SK-N-SH treated with all-trans-retinoic acid at 6 μM for 48 hours (cell line): Measurements from ENCODE around the gene ZMIZ1.

ENCODE experiments used
- ATAC-seq: fragments of 200-7000 bp; cut with Tn5 transposase; 3 replicates; pipeline ENCODE4 v1.9.1; 2020; ENCODE audit warnings: mild to moderate bottlenecking, moderate library complexity
- ARNTL ChIP-seq: fragments of 450-650 bp; formaldehyde crosslinking; IDR thresholded peaks from 2 replicates; pipeline ENCODE4 v1.5.0; 2020; ENCODE audit warnings: low read depth, mild to moderate bottlenecking, moderate library complexity, borderline replicate concordance
- BACH2 ChIP-seq: fragments of 250-450 bp; sonication (Bioruptor Pico); IDR thresholded peaks from 2 replicates; pipeline ENCODE4 v1.9.0; 2021; ENCODE audit warnings: mild to moderate bottlenecking, borderline replicate concordance
- GLIS3 ChIP-seq: fragments of 250-450 bp; sonication (Bioruptor Pico); IDR thresholded peaks from 2 replicates; pipeline ENCODE4 v1.5.0; 2020; ENCODE audit warnings: mild to moderate bottlenecking, moderate library complexity
- ISL1 ChIP-seq: fragments of 250-450 bp; sonication (Bioruptor Pico); IDR thresholded peaks from 2 replicates; pipeline ENCODE4 v2.1.2; 2022; ENCODE audit warnings: mild to moderate bottlenecking, moderate library complexity
- OSR1 ChIP-seq: fragments of 250-450 bp; sonication (Bioruptor Pico); IDR thresholded peaks from 2 replicates; pipeline ENCODE4 v1.8.0; 2022; ENCODE audit warnings: moderate library complexity, mild to moderate bottlenecking, inconsistent platforms
- PPARA ChIP-seq: fragments of 250-450 bp; sonication (Bioruptor Pico); IDR thresholded peaks from 2 replicates; pipeline ENCODE4 v1.5.0; 2020; ENCODE audit warnings: mild to moderate bottlenecking, borderline replicate concordance
- SNAI2 ChIP-seq: fragments of 250-450 bp; sonication (Bioruptor Pico); IDR thresholded peaks from 2 replicates; pipeline ENCODE4 v1.5.0; 2020; ENCODE audit warnings: mild to moderate bottlenecking, moderate library complexity
- TOX ChIP-seq: fragments of 250-450 bp; sonication (Bioruptor Pico); IDR thresholded peaks from 2 replicates; pipeline ENCODE4 v1.8.0; 2021; ENCODE audit warnings: mild to moderate bottlenecking, moderate library complexity, borderline replicate concordance
- TSHZ2 ChIP-seq: fragments of 250-450 bp; sonication (Bioruptor Pico); IDR thresholded peaks from 2 replicates; pipeline ENCODE4 v1.5.0; 2020; ENCODE audit warnings: mild to moderate bottlenecking, moderate library complexity
- ZC3H10 ChIP-seq: fragments of 250-450 bp; sonication (Bioruptor Pico); IDR thresholded peaks from 2 replicates; pipeline ENCODE4 v1.5.1; 2021; ENCODE audit warnings: mild to moderate bottlenecking, moderate library complexity
- ZFP3 ChIP-seq: fragments of 250-450 bp; sonication (Bioruptor Pico); IDR thresholded peaks from 2 replicates; pipeline ENCODE4 v1.5.0; 2020; ENCODE audit warnings: mild to moderate bottlenecking, moderate library complexity
- ZFP30 ChIP-seq: fragments of 450-650 bp; formaldehyde crosslinking; IDR thresholded peaks from 2 replicates; pipeline ENCODE4 v1.5.0; 2022; ENCODE audit warnings: mild to moderate bottlenecking, moderate library complexity
- ZNF565 ChIP-seq: fragments of 450-650 bp; formaldehyde crosslinking; conservative IDR thresholded peaks from 2 replicates; pipeline ENCODE4 v1.5.0; 2020; ENCODE audit warnings: low read depth, mild to moderate bottlenecking, moderate library complexity
- ZNF70 ChIP-seq: fragments of 450-650 bp; formaldehyde crosslinking; IDR thresholded peaks from 2 replicates; pipeline ENCODE4 v1.5.0; 2020; ENCODE audit warnings: mild to moderate bottlenecking, moderate library complexity
- ZNF8 ChIP-seq: fragments of 450-650 bp; formaldehyde crosslinking; IDR thresholded peaks from 2 replicates; pipeline ENCODE4 v1.5.0; 2020; ENCODE audit warnings: mild to moderate bottlenecking, moderate library complexity
- TF ChIP-seq, protein P1 (sequence below): fragments of 250-450 bp; sonication (Bioruptor Pico); IDR thresholded peaks from 2 replicates; pipeline ENCODE4 v1.8.0; 2020; ENCODE audit warnings: mild to moderate bottlenecking, moderate library complexity, borderline replicate concordance
- TF ChIP-seq, protein P2 (sequence below): fragments of 250-450 bp; sonication (Bioruptor Pico); IDR thresholded peaks from 2 replicates; pipeline ENCODE4 v1.5.1; 2021; ENCODE audit warnings: mild to moderate bottlenecking, moderate library complexity
- TF ChIP-seq, protein P3 (sequence below): fragments of 250-450 bp; sonication (Bioruptor Pico); IDR thresholded peaks from 2 replicates; pipeline ENCODE4 v1.8.0; 2021; ENCODE audit warnings: low read depth, mild to moderate bottlenecking, moderate library complexity, borderline replicate concordance

Gene ZMIZ1

DNA sequence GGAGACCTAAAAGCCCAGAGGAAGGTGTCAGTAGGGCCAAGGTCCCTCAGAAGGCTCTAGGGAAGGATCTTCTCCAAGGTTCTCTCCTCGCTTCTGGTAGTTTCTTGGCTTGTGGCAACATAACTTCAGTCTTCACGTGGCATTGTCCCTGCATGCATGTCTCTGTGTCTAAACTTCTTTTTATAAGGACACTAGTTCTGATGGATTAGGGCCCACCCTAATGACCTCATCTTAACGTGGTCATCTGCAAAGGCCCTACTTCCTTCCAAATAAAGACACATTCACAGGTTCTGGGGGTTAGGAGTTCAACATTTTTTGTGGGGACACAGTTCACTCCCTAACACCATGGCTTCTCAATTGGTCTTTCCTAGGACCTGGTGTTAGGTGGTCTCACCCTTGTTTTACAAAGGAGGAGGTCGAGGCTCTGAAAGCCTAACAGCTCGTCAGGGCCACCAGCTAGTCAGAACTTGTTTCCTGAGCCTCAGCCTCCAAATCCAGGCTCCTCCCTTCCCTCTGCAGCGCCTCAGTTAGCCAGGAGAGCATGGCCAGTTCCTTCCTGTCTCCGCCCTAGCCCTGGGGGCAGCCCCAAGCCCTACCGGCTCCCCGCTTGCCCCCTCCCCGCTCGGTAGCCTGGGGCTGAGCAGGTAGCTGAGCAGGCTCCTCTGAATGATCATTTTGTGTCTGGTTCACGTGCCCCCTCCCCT is 168.8 kb downstream of the ZMIZ1 start:
- ATAC-seq, result no peak
- TF ChIP-seq, protein P1, sequence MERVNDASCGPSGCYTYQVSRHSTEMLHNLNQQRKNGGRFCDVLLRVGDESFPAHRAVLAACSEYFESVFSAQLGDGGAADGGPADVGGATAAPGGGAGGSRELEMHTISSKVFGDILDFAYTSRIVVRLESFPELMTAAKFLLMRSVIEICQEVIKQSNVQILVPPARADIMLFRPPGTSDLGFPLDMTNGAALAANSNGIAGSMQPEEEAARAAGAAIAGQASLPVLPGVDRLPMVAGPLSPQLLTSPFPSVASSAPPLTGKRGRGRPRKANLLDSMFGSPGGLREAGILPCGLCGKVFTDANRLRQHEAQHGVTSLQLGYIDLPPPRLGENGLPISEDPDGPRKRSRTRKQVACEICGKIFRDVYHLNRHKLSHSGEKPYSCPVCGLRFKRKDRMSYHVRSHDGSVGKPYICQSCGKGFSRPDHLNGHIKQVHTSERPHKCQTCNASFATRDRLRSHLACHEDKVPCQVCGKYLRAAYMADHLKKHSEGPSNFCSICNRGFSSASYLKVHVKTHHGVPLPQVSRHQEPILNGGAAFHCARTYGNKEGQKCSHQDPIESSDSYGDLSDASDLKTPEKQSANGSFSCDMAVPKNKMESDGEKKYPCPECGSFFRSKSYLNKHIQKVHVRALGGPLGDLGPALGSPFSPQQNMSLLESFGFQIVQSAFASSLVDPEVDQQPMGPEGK (CRISPR knock-in tag), result no peak
- TF ChIP-seq ISL1 (no peak), ZNF565 (no peak), PPARA (CRISPR knock-in tag) (no peak)

GRCh38 chr10:79238158-79238520 is 169.4 kb downstream of the ZMIZ1 start:
- no peak for ATAC-seq
- no peak for TF ChIP-seq ZNF565
- no peak for TF ChIP-seq ARNTL
- TF ChIP-seq, protein P2, sequence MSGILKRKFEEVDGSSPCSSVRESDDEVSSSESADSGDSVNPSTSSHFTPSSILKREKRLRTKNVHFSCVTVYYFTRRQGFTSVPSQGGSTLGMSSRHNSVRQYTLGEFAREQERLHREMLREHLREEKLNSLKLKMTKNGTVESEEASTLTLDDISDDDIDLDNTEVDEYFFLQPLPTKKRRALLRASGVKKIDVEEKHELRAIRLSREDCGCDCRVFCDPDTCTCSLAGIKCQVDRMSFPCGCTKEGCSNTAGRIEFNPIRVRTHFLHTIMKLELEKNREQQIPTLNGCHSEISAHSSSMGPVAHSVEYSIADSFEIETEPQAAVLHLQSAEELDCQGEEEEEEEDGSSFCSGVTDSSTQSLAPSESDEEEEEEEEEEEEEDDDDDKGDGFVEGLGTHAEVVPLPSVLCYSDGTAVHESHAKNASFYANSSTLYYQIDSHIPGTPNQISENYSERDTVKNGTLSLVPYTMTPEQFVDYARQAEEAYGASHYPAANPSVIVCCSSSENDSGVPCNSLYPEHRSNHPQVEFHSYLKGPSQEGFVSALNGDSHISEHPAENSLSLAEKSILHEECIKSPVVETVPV (CRISPR knock-in tag), result no peak
- TF ChIP-seq ZFP30 (CRISPR knock-in tag), result no peak
- no peak for TF ChIP-seq ZNF70 (CRISPR knock-in tag)
- TF ChIP-seq SNAI2, result no peak
- TF ChIP-seq TOX (CRISPR knock-in tag), result no peak

DNA sequence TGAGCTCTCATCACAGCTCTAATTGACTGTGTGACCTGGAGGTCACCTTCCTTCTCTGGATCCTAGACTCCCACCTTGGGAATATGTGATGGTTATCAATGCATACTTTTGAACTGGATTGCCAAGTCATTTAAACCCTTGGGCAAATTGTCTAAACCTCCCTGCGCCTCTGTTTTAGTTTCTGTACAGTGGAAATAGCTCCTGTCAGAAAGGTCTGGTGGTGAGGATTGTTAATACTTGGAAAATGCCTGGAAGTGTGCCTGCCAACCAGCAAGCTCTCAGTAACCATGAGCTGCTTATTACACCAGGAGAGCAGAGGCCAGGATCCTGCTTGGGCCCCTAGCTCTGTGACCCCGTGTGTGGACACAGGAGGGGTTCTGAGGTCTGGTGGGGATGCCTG is 169.8 kb downstream of the ZMIZ1 start:
- no peak for TF ChIP-seq ISL1
- TF ChIP-seq, protein P2 (CRISPR knock-in tag), result no peak
- no peak for TF ChIP-seq BACH2
- no peak for TF ChIP-seq SNAI2
- TF ChIP-seq, protein P1 (CRISPR knock-in tag), result no peak
- TF ChIP-seq ZC3H10 (CRISPR knock-in tag), result no peak
- TF ChIP-seq ARNTL, result no peak
- TF ChIP-seq ZFP3, result no peak
- TF ChIP-seq ZNF8 (CRISPR knock-in tag), result no peak
- no peak for TF ChIP-seq PPARA (CRISPR knock-in tag)
- TF ChIP-seq GLIS3 (CRISPR knock-in tag), result no peak
- TF ChIP-seq, all 23 proteins: peak for 0
- ATAC-seq, result peak; percentile 5; the same call in 1 of the 3 replicates

- ATAC-seq, result peak; percentile 23
- TF ChIP-seq, protein P3, sequence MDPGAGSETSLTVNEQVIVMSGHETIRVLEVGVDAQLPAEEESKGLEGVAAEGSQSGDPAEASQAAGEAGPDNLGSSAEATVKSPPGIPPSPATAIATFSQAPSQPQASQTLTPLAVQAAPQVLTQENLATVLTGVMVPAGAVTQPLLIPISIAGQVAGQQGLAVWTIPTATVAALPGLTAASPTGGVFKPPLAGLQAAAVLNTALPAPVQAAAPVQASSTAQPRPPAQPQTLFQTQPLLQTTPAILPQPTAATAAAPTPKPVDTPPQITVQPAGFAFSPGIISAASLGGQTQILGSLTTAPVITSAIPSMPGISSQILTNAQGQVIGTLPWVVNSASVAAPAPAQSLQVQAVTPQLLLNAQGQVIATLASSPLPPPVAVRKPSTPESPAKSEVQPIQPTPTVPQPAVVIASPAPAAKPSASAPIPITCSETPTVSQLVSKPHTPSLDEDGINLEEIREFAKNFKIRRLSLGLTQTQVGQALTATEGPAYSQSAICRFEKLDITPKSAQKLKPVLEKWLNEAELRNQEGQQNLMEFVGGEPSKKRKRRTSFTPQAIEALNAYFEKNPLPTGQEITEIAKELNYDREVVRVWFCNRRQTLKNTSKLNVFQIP (CRISPR knock-in tag), result no peak
- TF ChIP-seq TSHZ2 (CRISPR knock-in tag) (0 out of 2 replicates have a peak, but pooled peaks have one; percentile 28), ZNF565 (no peak), OSR1 (CRISPR knock-in tag) (no peak), ZFP3 (peak; percentile 64; the same call in 1 of the 2 replicates)
Measured at GRCh38 chr10:79239275-79239779, 170.6 kb downstream of the ZMIZ1 start.
